Endodermal cell (in vitro differentiated cells): ENCODE measurements around the gene CLIP1. TPM values are rescaled to one million over a fixed set of nuclear protein-coding genes. Genes with fewer than 3 reads are reported as not detected.
"Not testable (repeated sequence)": the region's sequence is repeated elsewhere in the genome, so short reads cannot be mapped to it uniquely, and the experiment has no call there.

ENCODE experiments used
- DNase-seq: peaks from one replicate; pipeline ENCODE4 v3.0.0-alpha.2; 2017
- H3K27ac ChIP-seq: 2 replicates; pipeline ENCODE4 v1.5.1; 2013; ENCODE audit warnings: mild to moderate bottlenecking, low read depth, low read length, moderate library complexity
- H3K27me3 ChIP-seq: 2 replicates; pipeline ENCODE4 v1.6.1; 2013; ENCODE audit warnings: mild to moderate bottlenecking, low read length, moderate library complexity; ENCODE audit not compliant: insufficient read depth, control insufficient read depth, poor library complexity, severe bottlenecking
- H3K36me3 ChIP-seq: 2 replicates; pipeline ENCODE4 v1.7.0; 2013; ENCODE audit warnings: mild to moderate bottlenecking, low read length, moderate library complexity; ENCODE audit not compliant: control insufficient read depth, insufficient read depth
- H3K4me1 ChIP-seq: one replicate; pipeline ENCODE4 v1.7.0; 2013; ENCODE audit warnings: low read length; ENCODE audit not compliant: control insufficient read depth, insufficient read depth
- H3K4me3 ChIP-seq: 2 replicates; pipeline ENCODE4 v1.5.1; 2013; ENCODE audit warnings: mild to moderate bottlenecking, low read length, moderate library complexity
- H3K9ac ChIP-seq: 2 replicates; pipeline ENCODE4 v1.6.1; 2013; ENCODE audit warnings: mild to moderate bottlenecking, low read length, moderate library complexity; ENCODE audit not compliant: poor library complexity, severe bottlenecking; ENCODE audit errors: extremely low read depth
- H3K9me3 ChIP-seq: 2 replicates; pipeline ENCODE4 v1.6.1; 2013; ENCODE audit warnings: mild to moderate bottlenecking, low read length, moderate library complexity; ENCODE audit not compliant: control insufficient read depth
- H3K27ac Mint-ChIP-seq: 2 replicates; pipeline ENCODE4 v1.8.0; 2020; ENCODE audit warnings: mixed read lengths
- H3K27me3 Mint-ChIP-seq: 2 replicates; pipeline ENCODE4 v1.8.0; 2021; ENCODE audit warnings: mild to moderate bottlenecking, mixed read lengths; ENCODE audit not compliant: insufficient read depth
- H3K36me3 Mint-ChIP-seq: 2 replicates; pipeline ENCODE4 v1.8.0; 2020; ENCODE audit warnings: low read depth, mixed read lengths
- H3K4me1 Mint-ChIP-seq: 2 replicates; pipeline ENCODE4 v1.8.0; 2020; ENCODE audit warnings: mixed read lengths
- H3K4me3 Mint-ChIP-seq: 2 replicates; pipeline ENCODE4 v1.8.0; 2020; ENCODE audit warnings: mild to moderate bottlenecking, moderate library complexity, mixed read lengths
- H3K9me3 Mint-ChIP-seq: 2 replicates; pipeline ENCODE4 v1.8.0; 2020; ENCODE audit warnings: mild to moderate bottlenecking, mixed read lengths
- WGBS, 2 experiments: methylation state at CpG; one replicate each; pipeline versions ENCODE4 v1.1.5 to v1.1.7; 2013; ENCODE audit warnings: missing lambda C conversion rate in 2 of 2, mixed read lengths in 1 of 2; ENCODE audit not compliant: insufficient coverage in 1 of 2, insufficient read length in 1 of 2; 5-methylcytosine and 5-hydroxymethylcytosine counted together
- total RNA-seq, 2 donors: library from RNA; stranded (reverse); fragmentation: NEBNext Ultra II Directional in 1 of 2; extraction: Animal tissue kit (Norgen Biotek cat#: 25700) in 1 of 2; gene quantifications; 2 replicates in 1 of 2; 3 replicates in 1 of 2; pipeline ENCODE4 v1.2.1, GENCODE V29; 2021
- TF ChIP-seq, protein P1 (sequence below): fragments of 200-600 bp; sonication (generic); conservative IDR thresholded peaks from 2 replicates; pipeline ENCODE4 v1.5.0; 2021; ENCODE audit warnings: antibody characterized with exemption, mild to moderate bottlenecking

Gene CLIP1
- total RNA-seq, 2 donors from 2014 or later, result 56.5 to 65.1 TPM

DNA sequence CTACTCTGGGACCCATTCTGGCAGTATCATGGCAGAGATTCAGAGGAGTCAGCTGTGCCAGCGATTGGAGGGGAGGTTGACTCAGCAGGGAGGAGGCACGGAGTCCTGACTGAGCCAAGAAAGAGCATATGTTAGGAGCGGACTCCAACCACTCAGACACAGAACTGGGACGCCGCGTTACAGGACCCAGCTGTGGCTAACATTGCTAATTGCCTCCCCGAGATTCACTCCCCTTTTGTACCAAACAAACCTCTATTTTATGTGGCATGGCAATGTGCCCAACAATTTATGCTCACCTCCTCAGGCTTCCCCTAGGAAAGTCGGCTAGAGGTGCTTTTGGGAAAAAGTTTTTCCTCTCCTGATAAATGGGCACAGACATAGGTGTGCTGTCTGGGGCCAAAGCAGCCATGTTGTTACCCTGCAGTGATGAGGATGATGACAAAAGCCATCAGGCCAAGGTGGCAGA lies 15.2 kb upstream of the CLIP1 start:
- WGBS, 2 experiments, result 83 to 90% methylated on average over 5 to 8 of the region's 8 CpGs
- no peaks in the 10 kb centered on the region for H3K27me3 Mint-ChIP-seq
- H3K27ac Mint-ChIP-seq, result no peak overlapping the region
- no peak for DNase-seq
- H3K9me3 ChIP-seq, result no peaks in the 10 kb centered on the region
- H3K27ac ChIP-seq, result no peak overlapping the region
- H3K4me1 Mint-ChIP-seq, result no peaks in the 10 kb centered on the region
- TF ChIP-seq, protein P1, sequence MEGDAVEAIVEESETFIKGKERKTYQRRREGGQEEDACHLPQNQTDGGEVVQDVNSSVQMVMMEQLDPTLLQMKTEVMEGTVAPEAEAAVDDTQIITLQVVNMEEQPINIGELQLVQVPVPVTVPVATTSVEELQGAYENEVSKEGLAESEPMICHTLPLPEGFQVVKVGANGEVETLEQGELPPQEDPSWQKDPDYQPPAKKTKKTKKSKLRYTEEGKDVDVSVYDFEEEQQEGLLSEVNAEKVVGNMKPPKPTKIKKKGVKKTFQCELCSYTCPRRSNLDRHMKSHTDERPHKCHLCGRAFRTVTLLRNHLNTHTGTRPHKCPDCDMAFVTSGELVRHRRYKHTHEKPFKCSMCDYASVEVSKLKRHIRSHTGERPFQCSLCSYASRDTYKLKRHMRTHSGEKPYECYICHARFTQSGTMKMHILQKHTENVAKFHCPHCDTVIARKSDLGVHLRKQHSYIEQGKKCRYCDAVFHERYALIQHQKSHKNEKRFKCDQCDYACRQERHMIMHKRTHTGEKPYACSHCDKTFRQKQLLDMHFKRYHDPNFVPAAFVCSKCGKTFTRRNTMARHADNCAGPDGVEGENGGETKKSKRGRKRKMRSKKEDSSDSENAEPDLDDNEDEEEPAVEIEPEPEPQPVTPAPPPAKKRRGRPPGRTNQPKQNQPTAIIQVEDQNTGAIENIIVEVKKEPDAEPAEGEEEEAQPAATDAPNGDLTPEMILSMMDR, result no peak
- H3K4me3 ChIP-seq, result no peak overlapping the region
- H3K4me1 ChIP-seq, result no peaks in the 10 kb centered on the region
- H3K4me3 Mint-ChIP-seq, result no peak overlapping the region
- H3K9ac ChIP-seq, result no peak overlapping the region
- H3K27me3 ChIP-seq, result no peaks in the 10 kb centered on the region
- no peaks in the 10 kb centered on the region for H3K36me3 ChIP-seq
- H3K36me3 Mint-ChIP-seq, result no peaks in the 10 kb centered on the region
- H3K9me3 Mint-ChIP-seq, result no peaks in the 10 kb centered on the region

DNA sequence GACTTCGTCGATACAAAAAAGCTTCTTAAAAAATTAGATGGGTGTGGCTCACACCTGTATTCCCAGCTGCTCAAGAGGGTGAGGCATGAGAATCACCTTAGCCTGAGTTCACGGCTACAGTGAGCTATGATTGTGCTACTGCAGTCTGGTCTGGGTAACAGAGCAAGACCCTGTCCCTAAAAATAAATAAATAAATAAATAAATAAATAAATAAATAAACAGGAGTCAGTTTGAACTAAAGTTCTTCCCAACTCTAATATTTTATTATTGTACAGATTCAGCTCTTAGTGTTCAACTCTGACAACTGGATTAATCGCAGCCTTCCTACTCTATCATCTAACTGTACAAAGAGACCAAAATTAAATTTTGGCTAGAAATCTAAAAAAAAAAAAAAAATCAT lies 12.7 kb upstream of the CLIP1 start:
- no peaks in the 10 kb centered on the region for H3K36me3 ChIP-seq
- H3K4me3 ChIP-seq, result no peak overlapping the region
- Mint-ChIP-seq H3K36me3 (no peaks in the 10 kb centered on the region), H3K4me3 (no peak overlapping the region), H3K9me3 (no peaks in the 10 kb centered on the region), H3K4me1 (no peaks in the 10 kb centered on the region), H3K27ac (no peak overlapping the region), H3K27me3 (no peaks in the 10 kb centered on the region)
- no peak overlapping the region for H3K27ac ChIP-seq
- no peaks in the 10 kb centered on the region for H3K9me3 ChIP-seq
- no peaks in the 10 kb centered on the region for H3K4me1 ChIP-seq
- H3K27me3 ChIP-seq, result no peaks in the 10 kb centered on the region
- TF ChIP-seq, protein P1, result no peak
- 91% methylated on average over 4 of the region's 4 CpGs; no CpG with 5 or more reads in 1 of the 2 experiments for WGBS, 2 experiments
- no peak for DNase-seq
- no peak overlapping the region for H3K9ac ChIP-seq

DNA sequence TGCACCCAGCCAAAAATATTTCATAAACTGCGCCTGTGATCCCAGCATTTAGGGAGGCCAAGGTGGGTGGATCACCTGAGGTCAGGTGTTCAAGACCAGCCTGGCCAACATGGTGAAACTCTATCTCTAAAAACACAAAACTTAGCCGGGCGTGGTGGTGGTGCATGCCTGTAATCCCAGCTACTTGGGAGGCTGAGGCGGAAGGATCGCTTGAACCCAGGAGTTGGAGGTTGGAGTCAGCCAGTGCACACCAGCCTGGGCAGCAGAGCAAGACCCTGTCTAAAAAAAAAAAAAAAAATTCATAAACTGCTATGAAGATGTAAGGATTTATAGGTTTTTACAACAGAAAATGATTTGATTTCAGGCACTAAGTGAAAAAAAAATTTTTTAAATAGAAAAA lies 6.6 kb upstream of the CLIP1 start:
- not testable (repeated sequence) for H3K27ac Mint-ChIP-seq
- WGBS, 2 experiments, result 95 to 99% methylated on average over 5 of the region's 5 CpGs

DNA sequence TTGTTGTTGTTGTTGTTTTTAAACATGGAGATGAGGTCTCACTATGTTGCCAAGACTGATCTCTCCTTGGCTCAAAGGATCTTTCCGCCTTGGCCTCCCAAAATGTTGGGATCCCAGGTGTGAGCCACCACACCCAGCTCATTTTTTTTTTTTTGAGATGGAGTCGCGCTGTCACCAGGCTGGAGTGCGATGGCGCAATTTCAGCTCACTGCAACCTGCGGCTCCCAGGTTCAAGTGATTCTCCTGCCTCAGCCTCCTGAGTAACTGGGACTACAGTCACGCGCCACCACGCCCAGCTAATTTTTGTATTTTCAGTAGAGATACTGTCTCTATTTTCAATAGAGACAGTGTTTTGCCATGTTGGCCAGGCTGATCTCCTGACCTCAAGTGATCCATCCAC lies 4.9 kb upstream of the CLIP1 start:
- Histone ChIP-seq H3K9me3 (no peaks in the 10 kb centered on the region), H3K4me1 (no peaks in the 10 kb centered on the region), H3K27me3 (no peaks in the 10 kb centered on the region), H3K4me3 (no peak overlapping the region), H3K27ac (no peak overlapping the region), H3K36me3 (no peaks in the 10 kb centered on the region), H3K9ac (no peak overlapping the region)
- Mint-ChIP-seq H3K4me1 (peaks cover 6% of the 10 kb centered on the region), H3K4me3 (no peak overlapping the region), H3K27ac (no peak overlapping the region), H3K36me3 (no peaks in the 10 kb centered on the region), H3K9me3 (no peaks in the 10 kb centered on the region), H3K27me3 (no peaks in the 10 kb centered on the region)
- TF ChIP-seq, protein P1, result no peak
- WGBS, 2 experiments, result 94 to 97% methylated on average over 9 of the region's 9 CpGs
- no peak for DNase-seq

More for the DNA sequence above, 6.6 kb upstream of the CLIP1 start:
- not testable (repeated sequence) for H3K27me3 ChIP-seq, H3K36me3 Mint-ChIP-seq, H3K4me1 ChIP-seq, H3K4me3 ChIP-seq, H3K9ac ChIP-seq, H3K4me1 Mint-ChIP-seq, H3K36me3 ChIP-seq, H3K4me3 Mint-ChIP-seq, H3K9me3 ChIP-seq, H3K9me3 Mint-ChIP-seq, DNase-seq, H3K27me3 Mint-ChIP-seq, H3K27ac ChIP-seq
